A673 (cell line): Measurements from ENCODE around the gene DOK3.

Experiments used
- EZH2 ChIP-seq: fragments of 200-600 bp; sonication (generic); IDR thresholded peaks from 2 replicates; pipeline ENCODE4 v1.6.1; 2017; ENCODE audit warnings: borderline replicate concordance, low read depth, mild to moderate bottlenecking, mixed read lengths, antibody characterized with exemption, low read length; ENCODE audit not compliant: poor library complexity, severe bottlenecking
- TF ChIP-seq, protein P1 (sequence below): fragments of 300-800, 200-600 bp; sonication (generic); conservative IDR thresholded peaks from 2 replicates; pipeline ENCODE4 v1.5.1; 2017; ENCODE audit warnings: low read depth, mild to moderate bottlenecking, antibody characterized with exemption, low read length, moderate library complexity, mixed read lengths

DNA sequence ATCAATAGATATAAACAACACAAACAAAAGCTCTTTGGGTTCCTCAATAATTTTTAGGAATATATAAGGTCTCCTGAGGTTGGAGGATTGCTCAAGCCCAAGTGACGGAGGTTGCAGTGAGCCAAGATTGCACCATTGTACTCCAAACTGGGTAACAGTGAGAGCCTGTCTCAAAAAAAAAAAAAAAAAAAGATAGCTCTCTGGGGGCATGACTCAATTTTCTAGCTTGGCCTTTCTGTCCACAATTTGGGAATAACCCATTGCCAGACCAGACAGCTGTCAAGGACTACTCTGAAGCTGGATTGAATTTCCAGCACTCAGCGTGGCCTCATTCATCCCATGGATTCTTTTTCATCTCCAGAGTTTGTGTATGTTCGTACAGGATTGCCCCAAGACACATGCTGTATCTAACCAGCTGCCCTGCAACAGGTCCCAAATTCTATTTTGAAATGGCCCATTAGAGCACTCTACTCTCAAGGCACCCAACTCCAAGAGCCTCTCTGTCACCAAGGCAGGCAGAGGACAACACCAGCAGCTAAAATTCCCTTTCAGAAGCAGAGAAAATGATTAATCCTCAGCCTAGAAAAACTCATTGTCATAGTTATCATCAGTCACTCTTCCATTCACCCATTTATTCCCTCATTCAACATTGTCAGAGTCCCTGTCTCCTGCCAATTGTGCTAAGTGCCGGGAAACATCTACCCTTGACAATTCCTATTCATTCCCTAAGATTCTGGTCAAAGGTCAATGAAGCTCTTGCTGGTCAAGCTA, 36.0 kb upstream of the DOK3 start:
- TF ChIP-seq, protein P1, sequence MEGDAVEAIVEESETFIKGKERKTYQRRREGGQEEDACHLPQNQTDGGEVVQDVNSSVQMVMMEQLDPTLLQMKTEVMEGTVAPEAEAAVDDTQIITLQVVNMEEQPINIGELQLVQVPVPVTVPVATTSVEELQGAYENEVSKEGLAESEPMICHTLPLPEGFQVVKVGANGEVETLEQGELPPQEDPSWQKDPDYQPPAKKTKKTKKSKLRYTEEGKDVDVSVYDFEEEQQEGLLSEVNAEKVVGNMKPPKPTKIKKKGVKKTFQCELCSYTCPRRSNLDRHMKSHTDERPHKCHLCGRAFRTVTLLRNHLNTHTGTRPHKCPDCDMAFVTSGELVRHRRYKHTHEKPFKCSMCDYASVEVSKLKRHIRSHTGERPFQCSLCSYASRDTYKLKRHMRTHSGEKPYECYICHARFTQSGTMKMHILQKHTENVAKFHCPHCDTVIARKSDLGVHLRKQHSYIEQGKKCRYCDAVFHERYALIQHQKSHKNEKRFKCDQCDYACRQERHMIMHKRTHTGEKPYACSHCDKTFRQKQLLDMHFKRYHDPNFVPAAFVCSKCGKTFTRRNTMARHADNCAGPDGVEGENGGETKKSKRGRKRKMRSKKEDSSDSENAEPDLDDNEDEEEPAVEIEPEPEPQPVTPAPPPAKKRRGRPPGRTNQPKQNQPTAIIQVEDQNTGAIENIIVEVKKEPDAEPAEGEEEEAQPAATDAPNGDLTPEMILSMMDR, result no peak
- TF ChIP-seq EZH2, result no peak
